OCI-LY7 (cell line): ENCODE measurements around the gene SAE1. TPM values are rescaled to one million over a fixed set of nuclear protein-coding genes. Genes with fewer than 3 reads are reported as not detected.

Experiments used
- BruUV-seq: library from RNA; stranded (reverse); fragments of 400-500 nt; replicated peaks from 2 replicates; lab custom pipeline; 2021; lab: Mats Ljungman, UMichigan
- CTCF ChIA-PET: fragments of 300-600 bp; sonication (Branson Sonifier 250); formaldehyde crosslinking; loops from one replicate; lab custom pipeline; 2022; ENCODE audit warnings: antibody characterized with exemption; ENCODE audit not compliant: unreplicated experiment; lab: Charles Lee
- POLR2A ChIA-PET: fragments of 300-600 bp; sonication (Branson Sonifier 250); formaldehyde crosslinking; loops from one replicate; lab custom pipeline; 2022; ENCODE audit warnings: antibody characterized with exemption; lab: Charles Lee
- DNase-seq: peaks from one replicate; pipeline ENCODE4 v3.0.0-alpha.2; 2015; ENCODE audit warnings: low spot score
- H2AFZ ChIP-seq: fragments of 200-600 bp; sonication (generic), shearing (Covaris generic); 2 replicates; pipeline ENCODE4 v1.6.1; 2014; ENCODE audit warnings: mild to moderate bottlenecking, antibody characterized with exemption, low read length, moderate library complexity
- H3K27ac ChIP-seq: fragments of 200-600 bp; sonication (generic); 2 replicates; pipeline ENCODE4 v1.5.1; 2014; ENCODE audit warnings: mixed run types, low read depth, mild to moderate bottlenecking, moderate library complexity, low read length, inconsistent platforms; ENCODE audit not compliant: poor library complexity, severe bottlenecking
- H3K36me3 ChIP-seq: fragments of 200-600 bp; sonication (generic); 2 replicates; pipeline ENCODE4 v1.6.1; 2014; ENCODE audit warnings: mild to moderate bottlenecking, antibody characterized with exemption, low read length, moderate library complexity, mixed read lengths; ENCODE audit not compliant: insufficient read depth
- H3K4me1 ChIP-seq: fragments of 200-600 bp; sonication (generic); 2 replicates; pipeline ENCODE4 v1.5.1; 2014; ENCODE audit warnings: mild to moderate bottlenecking, low read length; ENCODE audit not compliant: insufficient read depth, poor library complexity, severe bottlenecking
- H3K4me2 ChIP-seq: fragments of 200-600 bp; sonication (generic); 2 replicates; pipeline ENCODE4 v1.6.1; 2014; ENCODE audit warnings: mild to moderate bottlenecking, low read length
- H3K4me3 ChIP-seq: fragments of 200-600 bp; sonication (generic); 2 replicates; pipeline ENCODE4 v1.5.1; 2014; ENCODE audit warnings: mild to moderate bottlenecking, low read depth, low read length; ENCODE audit not compliant: poor library complexity, severe bottlenecking
- H3K79me2 ChIP-seq: fragments of 200-600 bp; sonication (generic); 2 replicates; pipeline ENCODE4 v1.6.1; 2016; ENCODE audit warnings: low read depth, mild to moderate bottlenecking, low read length, moderate library complexity, mixed read lengths; ENCODE audit not compliant: insufficient read depth
- H3K9me2 ChIP-seq: fragments of 200-600 bp; sonication (generic); 2 replicates; pipeline ENCODE4 v1.6.1; 2016; ENCODE audit warnings: mild to moderate bottlenecking, low read length, mixed read lengths; ENCODE audit not compliant: insufficient read depth
- H3K9me3 ChIP-seq: fragments of 200-600 bp; sonication (generic); 2 replicates; pipeline ENCODE4 v1.6.1; 2014; ENCODE audit warnings: mild to moderate bottlenecking, mixed run types, low read length, mixed read lengths
- H4K20me1 ChIP-seq: fragments of 200-600 bp; sonication (generic); 2 replicates; pipeline ENCODE4 v1.6.1; 2014; ENCODE audit warnings: mild to moderate bottlenecking, antibody characterized with exemption, low read length, moderate library complexity, mixed read lengths; ENCODE audit not compliant: insufficient read depth
- CTCF ChIP-seq: fragments of 200-600 bp; sonication (generic); conservative IDR thresholded peaks from 2 replicates; pipeline ENCODE4 v1.5.1; 2014; ENCODE audit warnings: mild to moderate bottlenecking, antibody characterized with exemption, low read length, moderate library complexity, mixed read lengths
- EZH2phosphoT487 ChIP-seq: fragments of 200-600 bp; sonication (generic); IDR thresholded peaks from 2 replicates; pipeline ENCODE4 v1.6.1; 2018; ENCODE audit warnings: low read depth, borderline replicate concordance, mild to moderate bottlenecking, mixed run types, antibody characterized with exemption, low read length, moderate library complexity, mixed read lengths
- intact Hi-C: fragments of 100-400 bp; cut with micrococcal nuclease; formaldehyde crosslinking; loops from one replicate; pipeline ENCODE4 v1.10.0; 2022; ENCODE audit not compliant: unreplicated experiment
- total RNA-seq, 2 experiments: library from RNA; depleted of rRNA in 1 of 2; stranded (reverse); fragments of >200 nt in 1 of 2; shearing (Covaris generic) in 1 of 2; gene quantifications; 2 replicates each; pipeline ENCODE4 v1.2.3, GENCODE V29; 2014 to 2022

The SAE1 gene
- total RNA-seq, 2 experiments from 2014 or later, result 144 to 165 TPM

- peak overlapping the region; percentile 90 for H3K4me3 ChIP-seq
- H3K4me2 ChIP-seq, result peak overlapping the region; percentile 99
- peaks cover 62% of the 10 kb centered on the region for H3K4me1 ChIP-seq
- ChIA-PET CTCF (no interaction called here), POLR2A (no interaction called here)
- H2AFZ ChIP-seq, result peak overlapping the region; percentile 52; the same call in 1 of the 2 replicates
- peak overlapping the region; percentile 97 for H3K27ac ChIP-seq
- intact Hi-C loops, result no loop called here
- H3K9me3 ChIP-seq, result no peaks in the 10 kb centered on the region
- no peaks in the 10 kb centered on the region for H3K79me2 ChIP-seq
- H3K36me3 ChIP-seq, result peaks cover 6% of the 10 kb centered on the region; the same call in 1 of the 2 replicates
- DNase-seq, result peak; percentile 87
- no peaks in the 10 kb centered on the region for H3K9me2 ChIP-seq
- TF ChIP-seq EZH2phosphoT487 (no peak), CTCF (no peak)
- BruUV-seq, result no TSS peak
- H4K20me1 ChIP-seq, result no peaks in the 10 kb centered on the region
These were observed 96.9 kb downstream of the SAE1 start for GRCh38 chr19:47227352-47228167.

GRCh38 chr19:47228168-47228936 is 97.7 kb downstream of the SAE1 start:
- Histone ChIP-seq H4K20me1 (no peaks in the 10 kb centered on the region), H3K9me3 (no peaks in the 10 kb centered on the region), H2AFZ (0 out of 2 replicates have a peak overlapping the region, but pooled peaks have one; percentile 52), H3K27ac (peak overlapping the region; percentile 97), H3K79me2 (no peaks in the 10 kb centered on the region), H3K4me3 (peak overlapping the region; percentile 90), H3K9me2 (no peaks in the 10 kb centered on the region), H3K4me1 (peaks cover 65% of the 10 kb centered on the region), H3K4me2 (peak overlapping the region; percentile 99), H3K36me3 (peaks cover 6% of the 10 kb centered on the region; the same call in 1 of the 2 replicates)
- BruUV-seq, result no TSS peak
- ChIA-PET POLR2A (interaction anchor here (1.0 kb wide), 1 partner anchor 12 kb away, joined by 3 read pairs; no protein-coding TSS in a partner anchor), CTCF (no interaction called here)
- intact Hi-C loops, result no loop called here
- peak; percentile 59 for DNase-seq
- TF ChIP-seq EZH2phosphoT487 (no peak), CTCF (no peak)
